ENCODE results near the gene ARL5A. TPM values are rescaled to one million over a fixed set of nuclear protein-coding genes. Genes with fewer than 3 reads are reported as not detected.

Gene ARL5A
- total and polyA plus RNA-seq, 9 of the 15 experiments (the other 6 are each of a cell fraction or from before 2014, with no cell fraction given): 16.3 to 117 (median 88.4) TPM

- TF ChIP-seq ZNF518B (CRISPR knock-in tag; IDR thresholded peaks at IDR 0.05) (no peak), SMAD4 (CRISPR knock-in tag; conservative IDR thresholded peaks at IDR 0.05) (peak; percentile 17; the same call in 1 of the 2 replicates), SFPQ (IDR thresholded peaks at IDR 0.05; ENCODE audit: low read depth, low read length) (no peak), CBFA2T3 (IDR thresholded peaks at IDR 0.05) (peak; percentile 95), HMGN3 (IDR thresholded peaks at IDR 0.05; ENCODE audit: borderline replicate concordance, extremely low read depth, insufficient read length, low read depth, low read length) (no peak), CHD4 (IDR thresholded peaks at IDR 0.05; ENCODE audit: insufficient read depth, insufficient replicate concordance, low read depth, low read length, poor library complexity, severe bottlenecking) (no peak), ZNF184 (CRISPR knock-in tag; IDR thresholded peaks at IDR 0.05) (no peak), BCL6 (CRISPR knock-in tag; IDR thresholded peaks at IDR 0.05) (no peak), ZNF57 (CRISPR knock-in tag; IDR thresholded peaks at IDR 0.05) (no peak), DDX20 (tag; IDR thresholded peaks at IDR 0.05; ENCODE audit: low read depth) (no peak), SRSF7 (optimal IDR thresholded peaks at IDR 0.05; ENCODE audit: low read depth, low read length) (no peak), HDAC1 (IDR thresholded peaks at IDR 0.05) (peak in 1 of 2 experiments; percentile 85; a peak in 2 of 4 replicates), PBX2 (CRISPR knock-in tag; IDR thresholded peaks at IDR 0.05; ENCODE audit: low read depth) (no peak), PBX2 (tag; conservative IDR thresholded peaks at IDR 0.05; ENCODE audit: low read depth) (peak; percentile 94), RBM34 (IDR thresholded peaks at IDR 0.05; ENCODE audit: borderline replicate concordance, insufficient read depth, low read length) (no peak), STAT5A (IDR thresholded peaks at IDR 0.05; ENCODE audit: borderline replicate concordance, low read length) (peak; percentile 90), NR3C1 (CRISPR knock-in tag; IDR thresholded peaks at IDR 0.05) (no peak), TARDBP (IDR thresholded peaks at IDR 0.05) (no peak), HNRNPK (IDR thresholded peaks at IDR 0.05; ENCODE audit: low read depth, low read length, poor library complexity, severe bottlenecking) (no peak), NELFE (IDR thresholded peaks at IDR 0.05; ENCODE audit: insufficient read depth, insufficient read length) (no peak)
Observed at GRCh38 chr2:151789055-151789834, 39.0 kb downstream of the ARL5A start (continued).

Data from K562 (cell line).